ENCODE measurements around the gene ZNF106. TPM values are rescaled to one million over a fixed set of nuclear protein-coding genes. Genes with fewer than 3 reads are reported as not detected.

The ZNF106 gene
- total RNA-seq, 2 experiments from 2014 or later, result 51.2 to 52.9 TPM

DNA sequence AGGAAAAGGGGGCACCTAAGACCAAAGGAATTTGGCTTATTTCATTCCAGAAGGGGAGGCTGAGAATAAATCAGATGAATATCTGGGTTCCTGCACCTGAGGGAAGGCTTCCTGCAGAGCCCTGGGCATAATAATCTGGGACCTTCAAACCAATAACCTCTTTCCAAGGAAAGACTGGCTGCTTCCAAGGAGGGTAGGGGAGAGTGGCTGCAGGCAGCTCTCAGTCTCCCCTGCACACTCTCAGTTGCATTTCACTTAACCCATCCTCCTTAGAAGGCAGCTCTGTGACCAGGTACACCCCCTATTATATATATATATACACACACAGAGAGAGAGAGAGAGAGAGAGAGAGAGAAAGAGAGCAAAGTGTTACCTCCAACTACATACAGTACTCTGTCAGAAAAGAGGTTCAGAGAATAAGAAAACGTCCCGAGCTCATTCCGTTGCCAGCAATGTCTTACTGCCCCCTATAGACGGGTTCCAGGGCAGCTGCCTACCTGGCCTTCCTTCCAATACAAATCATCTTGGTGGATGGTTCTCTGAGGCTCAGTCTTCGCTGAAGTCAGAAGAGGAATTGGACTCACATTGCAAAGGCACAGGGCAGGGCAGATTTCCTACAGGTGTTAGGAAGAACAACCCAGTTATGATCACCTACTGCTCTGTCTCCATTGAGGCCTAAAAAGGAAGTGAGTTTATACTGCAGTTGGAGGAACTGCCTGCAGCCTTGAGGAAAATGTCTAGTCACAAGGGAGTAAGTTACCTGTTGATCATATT is 105.5 kb downstream of the ZNF106 start:
- CTCF ChIA-PET, result no interaction called here
- POLR2A ChIA-PET, result interaction anchor here (0.7 kb wide), 1 partner anchor 78 kb away, joined by 3 read pairs; no protein-coding TSS in a partner anchor

DNA sequence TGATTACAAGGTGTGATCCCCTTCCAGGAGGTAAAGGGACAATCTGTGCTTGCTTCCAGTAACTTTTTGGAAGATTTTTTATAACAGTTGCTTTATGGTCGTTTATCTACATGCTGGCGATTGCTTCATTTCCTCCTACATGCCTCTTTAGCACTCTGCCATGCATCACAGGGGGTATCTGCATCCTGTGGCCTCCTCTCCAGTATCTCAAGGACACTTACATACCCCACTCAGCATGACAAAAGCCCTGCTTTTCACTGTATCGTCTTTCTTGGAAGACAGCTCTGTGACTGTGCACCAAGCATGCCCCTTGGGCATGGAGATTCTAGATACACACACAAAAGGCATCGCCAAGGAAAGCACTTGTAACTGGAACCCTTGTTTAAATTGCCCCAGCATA is 106.3 kb downstream of the ZNF106 start:
- POLR2A ChIA-PET, result no interaction called here

DNA sequence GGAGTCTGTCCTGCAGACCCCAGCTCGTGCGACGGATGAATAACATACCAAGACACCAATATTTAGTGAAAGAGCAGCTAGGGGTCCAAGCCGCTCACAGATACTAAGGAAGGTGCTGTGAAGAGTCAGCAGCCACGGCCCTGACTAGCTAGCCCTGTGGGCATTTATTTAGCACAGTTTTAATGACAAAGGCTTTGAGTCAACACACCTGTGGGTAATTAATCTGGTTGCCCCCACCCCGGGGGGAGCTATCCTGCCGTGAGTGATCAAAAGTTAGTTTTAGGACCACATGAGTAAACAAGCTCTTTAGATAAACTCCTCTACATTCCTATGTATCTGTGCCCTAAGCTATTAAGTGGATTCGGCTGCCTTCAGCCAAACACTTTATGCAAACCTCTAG is 112.9 kb downstream of the ZNF106 start:
- POLR2A ChIA-PET, result no interaction called here
- CTCF ChIA-PET, result no interaction called here

More for the DNA sequence above, 106.3 kb downstream of the ZNF106 start:
- CTCF ChIA-PET, result no interaction called here

DNA sequence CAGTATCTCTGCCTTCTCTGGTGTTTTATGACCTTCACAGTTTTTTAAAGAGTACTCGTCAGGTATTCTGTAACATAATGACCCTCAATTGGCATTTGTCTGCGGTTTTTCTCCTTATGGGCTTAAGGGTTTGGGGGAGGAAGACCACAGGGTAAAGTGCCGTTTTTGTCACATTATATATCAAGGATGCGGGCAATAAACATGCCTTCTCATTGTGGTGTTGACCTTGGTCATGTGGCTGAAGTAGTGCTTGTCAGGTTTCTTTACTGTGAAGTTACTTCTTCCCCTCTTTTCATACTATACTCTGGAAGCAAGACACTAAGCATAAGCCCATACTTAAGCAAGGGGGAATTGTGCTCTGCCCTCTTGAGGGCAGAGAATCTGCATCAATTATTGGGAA is 115.0 kb downstream of the ZNF106 start:
- ChIA-PET POLR2A (no interaction called here), CTCF (no interaction called here)

DNA sequence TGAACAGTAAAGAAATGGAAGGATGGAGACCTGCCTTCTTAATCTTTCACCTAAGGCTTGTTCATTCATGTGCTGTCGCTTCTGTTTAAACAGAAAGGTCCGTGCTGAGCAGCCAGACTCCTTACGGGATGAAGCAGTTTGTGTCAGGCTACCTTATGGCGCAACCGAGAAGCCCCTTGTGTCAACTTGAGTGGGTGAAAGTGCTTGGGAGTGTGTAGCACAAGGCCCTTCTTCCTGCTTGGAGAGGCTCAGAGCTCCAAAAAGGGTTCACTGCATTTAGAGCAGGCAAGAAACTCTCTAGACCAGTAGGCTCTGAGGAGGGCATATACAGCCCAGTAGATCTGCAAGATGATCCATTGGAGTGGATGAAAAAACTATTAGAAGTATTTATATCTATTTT is 115.7 kb downstream of the ZNF106 start:
- ChIA-PET POLR2A (interaction anchor here (0.6 kb wide), 1 partner anchor 758 kb away, joined by 3 read pairs; the partner anchor contains the start of gene TMEM62), CTCF (interaction anchor here (0.5 kb wide), 2 partner anchors 9 to 137 kb away, joined by 3 to 4 read pairs; no protein-coding TSS in a partner anchor)

DNA sequence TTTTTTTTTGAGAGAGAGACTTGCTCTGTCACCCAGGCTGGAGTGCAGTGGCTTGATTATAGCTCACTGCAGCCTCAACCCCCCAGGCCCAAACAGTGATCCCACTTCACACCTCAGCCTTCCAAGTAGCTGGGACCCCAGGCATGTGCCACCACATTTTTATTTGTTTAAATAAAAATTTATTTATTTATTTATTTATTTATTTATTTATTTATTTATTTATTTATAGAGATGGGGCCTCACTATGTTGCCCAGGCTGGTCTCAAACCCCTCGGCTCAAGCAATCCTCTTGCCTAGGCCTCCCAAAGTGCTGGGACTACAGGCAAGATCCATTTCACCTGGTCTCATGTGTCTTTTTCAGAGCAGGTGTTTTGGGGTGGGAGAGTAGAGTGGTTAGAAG is 116.1 kb downstream of the ZNF106 start:
- ChIA-PET POLR2A (interaction anchor here (0.6 kb wide), 1 partner anchor 759 kb away, joined by 3 read pairs; the partner anchor contains the start of gene TMEM62), CTCF (interaction anchor here (0.5 kb wide), 2 partner anchors 8 to 137 kb away, joined by 3 to 4 read pairs; no protein-coding TSS in a partner anchor)

DNA sequence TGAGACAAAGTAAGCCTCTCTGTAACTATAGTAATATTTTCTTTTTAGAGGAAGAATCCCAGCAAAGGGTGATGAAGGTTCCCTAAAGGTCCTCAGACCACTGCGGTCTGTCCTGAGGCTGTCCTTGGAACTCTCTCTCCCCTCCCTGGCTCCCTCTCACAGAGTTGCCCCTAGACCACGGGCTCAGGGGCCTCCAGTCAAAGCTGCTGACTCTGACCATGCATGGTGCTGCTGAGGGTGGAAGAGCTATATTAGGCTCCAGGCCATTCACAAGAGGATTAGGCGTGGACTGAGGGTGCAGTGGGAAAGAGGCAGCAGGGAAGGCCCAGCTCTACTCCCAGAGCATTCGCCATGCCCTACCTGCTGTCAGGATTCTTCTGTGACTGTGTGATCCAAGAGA is 117.0 kb downstream of the ZNF106 start:
- ChIA-PET POLR2A (no interaction called here), CTCF (no interaction called here)

DNA sequence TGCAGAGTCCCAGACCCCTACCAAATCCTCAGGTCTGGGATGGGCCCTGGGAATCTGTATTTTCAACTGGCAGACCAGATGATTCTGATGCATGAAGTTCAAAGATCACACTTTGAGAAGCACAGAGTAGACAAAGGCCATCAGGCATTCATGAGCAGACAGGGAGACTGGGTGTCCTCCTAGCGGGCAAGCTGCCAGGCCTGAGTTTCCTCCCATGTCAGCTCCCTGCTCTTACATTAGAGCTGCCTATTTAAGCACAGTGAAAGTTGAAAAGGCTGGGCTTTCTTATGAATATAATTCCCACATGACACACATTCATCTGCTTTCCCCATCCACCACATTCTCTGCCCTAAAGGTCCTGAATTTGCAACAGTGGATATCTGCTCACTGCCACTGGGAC is 117.7 kb downstream of the ZNF106 start:
- ChIA-PET CTCF (no interaction called here), POLR2A (no interaction called here)

DNA sequence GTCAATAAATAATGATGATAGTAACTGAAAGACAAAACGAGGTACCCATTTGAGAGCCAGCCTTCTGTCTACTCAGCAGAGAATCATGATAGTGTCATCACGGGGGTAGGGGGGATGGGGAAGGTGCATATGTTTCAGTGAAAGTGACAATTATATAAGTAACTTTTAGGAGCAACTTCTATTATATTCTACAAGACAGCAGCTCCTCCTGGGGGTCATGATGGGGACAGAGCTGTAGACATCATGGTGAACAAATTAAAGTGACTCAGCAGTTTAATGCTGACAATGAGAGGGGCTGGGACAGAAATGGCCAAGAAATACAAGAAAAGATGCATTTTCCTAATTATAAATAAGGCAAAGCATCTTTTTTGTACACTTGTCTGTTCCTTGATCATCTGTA is 119.8 kb downstream of the ZNF106 start:
- POLR2A ChIA-PET, result no interaction called here
- CTCF ChIA-PET, result no interaction called here

DNA sequence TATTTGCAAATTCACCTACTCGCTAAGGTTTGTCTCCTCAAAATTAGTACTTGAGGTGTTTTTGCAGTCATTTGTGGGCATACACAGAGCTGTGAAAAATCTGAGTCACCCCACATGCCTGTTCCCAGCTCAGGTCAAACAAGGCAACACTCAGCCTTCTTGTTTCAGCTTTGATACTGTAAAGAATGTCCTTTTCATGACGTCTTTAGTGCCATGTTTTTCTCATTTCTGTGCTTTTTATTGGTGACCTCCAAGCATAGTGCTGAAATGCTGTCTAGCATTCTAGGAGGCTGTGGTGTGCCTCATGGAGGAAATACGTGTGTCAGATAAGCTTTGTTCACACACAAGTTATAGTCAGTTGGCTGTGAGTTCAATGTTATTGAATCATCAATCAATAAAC is 122.8 kb downstream of the ZNF106 start:
- ChIA-PET POLR2A (no interaction called here), CTCF (no interaction called here)

DNA sequence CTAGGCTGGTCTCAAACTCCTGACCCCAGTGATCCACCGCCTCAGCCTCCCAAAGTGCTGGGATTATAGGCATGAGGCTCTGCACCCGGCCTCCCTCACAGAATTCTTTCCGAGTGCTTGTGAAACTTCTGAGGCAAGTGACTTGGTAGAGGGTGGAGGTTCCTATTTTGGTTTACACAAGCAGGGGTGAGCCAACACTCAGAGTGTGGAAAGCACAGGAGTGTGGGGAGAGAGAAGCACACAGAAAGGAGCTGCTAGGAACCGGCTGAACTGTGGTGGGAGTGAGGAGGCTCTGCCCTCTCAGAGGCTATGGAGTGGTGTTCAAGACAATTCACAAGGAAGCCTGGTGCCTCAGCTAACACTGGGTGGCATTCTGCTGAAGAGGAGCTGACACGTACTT is 123.9 kb downstream of the ZNF106 start:
- CTCF ChIA-PET, result no interaction called here
- POLR2A ChIA-PET, result no interaction called here

DNA sequence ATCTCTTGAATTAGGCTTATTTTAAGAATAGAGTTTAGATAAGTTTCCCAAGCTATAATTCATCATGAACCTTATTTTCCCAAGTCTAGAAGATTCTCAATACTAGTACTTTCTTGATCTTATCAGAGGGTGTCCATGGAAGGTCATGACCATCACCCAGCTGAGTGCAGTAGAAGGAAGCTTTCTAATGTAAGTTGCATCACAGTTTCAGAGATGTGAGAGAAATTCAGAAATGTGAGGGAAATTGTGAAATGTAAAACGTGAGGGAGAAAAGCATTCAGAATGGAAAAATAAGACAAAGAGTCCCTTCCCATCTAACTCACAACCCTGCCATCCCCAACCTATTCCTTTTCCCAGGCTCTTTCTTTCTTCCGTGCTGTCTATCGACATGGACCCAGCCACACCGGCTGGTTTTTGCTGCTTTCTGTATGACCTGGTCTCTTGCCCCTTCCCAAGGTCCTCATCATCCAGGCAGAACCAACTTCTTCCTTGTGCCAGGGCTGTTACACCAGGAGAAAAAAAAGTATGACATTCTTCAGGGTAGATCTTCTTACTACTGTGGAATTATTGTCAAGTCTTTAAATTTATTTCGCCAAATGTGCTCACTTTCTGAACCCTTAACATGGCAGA is 124.9 kb downstream of the ZNF106 start:
- POLR2A ChIA-PET, result no interaction called here
- CTCF ChIA-PET, result interaction anchor here (0.7 kb wide), 1 partner anchor 9 kb away, joined by 3 read pairs; no protein-coding TSS in a partner anchor

DNA sequence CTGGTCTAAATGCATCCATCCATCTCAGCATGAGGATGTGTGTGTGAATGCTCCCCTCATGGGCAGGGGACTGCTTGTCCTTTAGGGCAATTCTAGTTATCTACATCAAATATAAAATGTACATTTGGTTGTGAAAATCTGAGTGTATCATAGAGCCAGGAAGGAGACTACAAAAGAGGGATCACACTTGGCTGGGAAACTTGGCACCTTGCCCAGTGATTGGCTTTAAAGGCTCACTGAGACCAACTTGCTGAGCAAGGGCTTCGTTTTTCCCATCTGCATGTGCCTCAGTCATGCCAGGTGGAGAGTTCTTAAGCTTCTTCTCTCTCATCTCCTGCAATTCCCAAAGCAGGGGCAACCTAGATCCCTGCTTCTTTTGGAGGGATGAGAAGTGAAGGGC is 126.4 kb downstream of the ZNF106 start:
- CTCF ChIA-PET, result no interaction called here
- POLR2A ChIA-PET, result no interaction called here

DNA sequence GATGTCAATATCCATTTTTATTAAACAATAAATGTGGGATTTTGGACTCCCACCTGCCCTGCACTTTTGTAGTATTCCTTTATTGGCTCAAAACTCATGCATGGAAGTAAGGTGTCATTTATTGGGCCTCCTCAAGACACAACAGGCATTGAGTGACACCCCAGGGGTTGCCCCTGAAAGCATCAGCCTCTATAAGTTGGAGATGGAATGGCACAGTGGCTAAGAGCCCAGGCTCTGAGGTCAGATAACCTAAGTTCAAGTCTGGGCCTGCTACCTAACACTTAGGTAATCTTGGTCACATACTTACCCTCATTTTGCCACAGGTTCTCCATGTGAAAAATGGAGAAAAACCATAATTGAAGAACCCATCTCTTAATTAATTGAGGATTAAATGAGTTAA is 127.0 kb downstream of the ZNF106 start:
- CTCF ChIA-PET, result no interaction called here
- POLR2A ChIA-PET, result no interaction called here

DNA sequence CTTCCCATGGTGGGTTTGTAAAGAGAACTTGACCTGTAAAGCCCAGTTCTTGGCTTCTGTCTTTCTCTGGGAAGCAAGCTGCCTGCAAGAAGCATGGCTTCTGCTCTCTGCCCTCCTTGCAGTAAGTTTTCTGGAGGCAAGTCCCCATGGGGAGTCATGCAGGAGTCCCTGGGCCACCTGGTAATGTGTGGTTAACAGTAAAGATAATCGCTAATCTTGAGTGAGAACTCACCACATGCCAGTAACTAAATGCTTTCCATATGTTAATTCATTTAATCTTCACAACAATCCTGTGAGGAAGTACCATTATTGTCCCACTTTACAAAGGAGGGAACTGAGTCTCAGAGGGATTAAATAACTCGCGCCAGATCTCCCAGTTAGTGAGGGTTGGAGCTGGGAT is 127.5 kb downstream of the ZNF106 start:
- CTCF ChIA-PET, result no interaction called here

More for the DNA sequence above, 127.5 kb downstream of the ZNF106 start:
- POLR2A ChIA-PET, result no interaction called here

Other genes starting within 250 kb of the ZNF106 start
- gene GANC, start 217.9 kb downstream of the ZNF106 start, total RNA-seq, result 10 to 100 TPM; 18.2 to 20.4 TPM
- 10 to 100 TPM; 34.7 to 37.5 TPM for gene TMEM87A, start 217.7 kb downstream of the ZNF106 start, total RNA-seq
- 1 to 10 TPM; 2.5 to 3.2 TPM for gene CAPN3, start 131.6 kb downstream of the ZNF106 start, total RNA-seq
- 10 to 100 TPM; 42.3 TPM for gene SNAP23, start 4.5 kb upstream of the ZNF106 start, total RNA-seq
- gene LRRC57, start 57.7 kb upstream of the ZNF106 start, total RNA-seq, result 10 to 100 TPM; 19.2 to 20.7 TPM
- gene HAUS2, start 57.7 kb upstream of the ZNF106 start, total RNA-seq, result 10 to 100 TPM; 54.8 to 59.0 TPM
- gene STARD9, start 84.5 kb upstream of the ZNF106 start, total RNA-seq, result 1 to 10 TPM; 5.5 to 6.3 TPM
- 10 to 100 TPM; 23.7 to 25.1 TPM for gene CDAN1, start 246.0 kb upstream of the ZNF106 start, total RNA-seq